ENCODE measurements around the gene POLE. TPM values are rescaled to one million over a fixed set of nuclear protein-coding genes. Genes with fewer than 3 reads are reported as not detected.

POLE gene
- total RNA-seq, 3 donors from 2014 or later (not counting 1 experiment from before 2014, with no cell fraction given): 58.7 to 66.0 (median 65.0) TPM

GRCh38 chr12:132584429-132584828 is 102.7 kb downstream of the POLE start:
- peaks cover 5% of the 10 kb centered on the region for H3K36me3 ChIP-seq (ENCODE audit: control insufficient read depth, insufficient read depth, low read length)
- H3K4me1 ChIP-seq (ENCODE audit: control insufficient read depth, insufficient read depth, low read length): no peaks in the 10 kb centered on the region
- no peak for TF ChIP-seq CTCF (IDR thresholded peaks at IDR 0.05)
- Mint-ChIP-seq H3K4me1 (no peaks in the 10 kb centered on the region), H3K36me3 (no peaks in the 10 kb centered on the region), H3K27me3 (ENCODE audit: low read depth in 2 of 2) (no peaks in the 10 kb centered on the region), H3K4me3 (no peak overlapping the region), H3K9me3 (no peaks in the 10 kb centered on the region), H3K27ac (no peak overlapping the region)
- ATAC-seq (no peak), DNase-seq (no peak)
- no peak overlapping the region for H3K27ac ChIP-seq (ENCODE audit: low read length)
- no peaks in the 10 kb centered on the region for H3K9me3 ChIP-seq (ENCODE audit: control insufficient read depth, insufficient read depth, low read length)
- no peak overlapping the region for H3K4me3 ChIP-seq (ENCODE audit: low read length)
- intact Hi-C loops (cut with micrococcal nuclease): no loop called here
- 93% methylated on average over 14 of the region's 14 CpGs for WGBS (ENCODE audit: insufficient coverage)
- H3K27me3 ChIP-seq (ENCODE audit: control insufficient read depth, insufficient read depth, low read length): no peaks in the 10 kb centered on the region

GRCh38 chr12:132583736-132584135 is 103.4 kb downstream of the POLE start:
- DNase-seq (no peak), ATAC-seq (no peak)
- Mint-ChIP-seq H3K27me3 (ENCODE audit: low read depth in 2 of 2) (no peaks in the 10 kb centered on the region), H3K36me3 (no peaks in the 10 kb centered on the region), H3K9me3 (no peaks in the 10 kb centered on the region), H3K27ac (no peak overlapping the region), H3K4me1 (no peaks in the 10 kb centered on the region), H3K4me3 (no peak overlapping the region)
- Histone ChIP-seq H3K4me3 (ENCODE audit: low read length) (no peak overlapping the region), H3K27ac (ENCODE audit: low read length) (no peak overlapping the region), H3K4me1 (ENCODE audit: control insufficient read depth, insufficient read depth, low read length) (no peaks in the 10 kb centered on the region), H3K27me3 (ENCODE audit: control insufficient read depth, insufficient read depth, low read length) (no peaks in the 10 kb centered on the region), H3K36me3 (ENCODE audit: control insufficient read depth, insufficient read depth, low read length) (peaks cover 5% of the 10 kb centered on the region), H3K9me3 (ENCODE audit: control insufficient read depth, insufficient read depth, low read length) (no peaks in the 10 kb centered on the region)
- intact Hi-C loops (cut with micrococcal nuclease): no loop called here
- TF ChIP-seq CTCF (IDR thresholded peaks at IDR 0.05): no peak
- 94% methylated on average over 27 of the region's 29 CpGs for WGBS (ENCODE audit: insufficient coverage)

GRCh38 chr12:132583411-132583710 is 103.8 kb downstream of the POLE start:
- H3K36me3 ChIP-seq (ENCODE audit: control insufficient read depth, insufficient read depth, low read length): peaks cover 8% of the 10 kb centered on the region
- no peaks in the 10 kb centered on the region for H3K4me1 Mint-ChIP-seq
- no peaks in the 10 kb centered on the region for H3K27me3 Mint-ChIP-seq (ENCODE audit: low read depth in 2 of 2)
- H3K4me1 ChIP-seq (ENCODE audit: control insufficient read depth, insufficient read depth, low read length): no peaks in the 10 kb centered on the region
- H3K27me3 ChIP-seq (ENCODE audit: control insufficient read depth, insufficient read depth, low read length): no peaks in the 10 kb centered on the region
- DNase-seq: no peak
- no peak overlapping the region for H3K4me3 Mint-ChIP-seq
- H3K4me3 ChIP-seq (ENCODE audit: low read length): no peak overlapping the region
- no peaks in the 10 kb centered on the region for H3K9me3 ChIP-seq (ENCODE audit: control insufficient read depth, insufficient read depth, low read length)
- H3K9me3 Mint-ChIP-seq: no peaks in the 10 kb centered on the region
- intact Hi-C loops (cut with micrococcal nuclease): no loop called here
- WGBS (ENCODE audit: insufficient coverage): 95% methylated on average over 50 of the region's 50 CpGs
- H3K27ac Mint-ChIP-seq: no peak overlapping the region
- no peaks in the 10 kb centered on the region for H3K36me3 Mint-ChIP-seq
- no peak for TF ChIP-seq CTCF (IDR thresholded peaks at IDR 0.05)
- ATAC-seq: no peak
- H3K27ac ChIP-seq (ENCODE audit: low read length): no peak overlapping the region

- H3K4me1 Mint-ChIP-seq: no peaks in the 10 kb centered on the region
- no peaks in the 10 kb centered on the region for H3K9me3 Mint-ChIP-seq
- H3K9me3 ChIP-seq (ENCODE audit: control insufficient read depth, insufficient read depth, low read length): no peaks in the 10 kb centered on the region
- H3K27me3 ChIP-seq (ENCODE audit: control insufficient read depth, insufficient read depth, low read length): no peaks in the 10 kb centered on the region
- H3K4me3 ChIP-seq (ENCODE audit: low read length): no peak overlapping the region
- WGBS (ENCODE audit: insufficient coverage): 97% methylated on average over 89 of the region's 89 CpGs
- intact Hi-C loops (cut with micrococcal nuclease): no loop called here
- no peaks in the 10 kb centered on the region for H3K36me3 Mint-ChIP-seq
- peaks cover 13% of the 10 kb centered on the region for H3K36me3 ChIP-seq (ENCODE audit: control insufficient read depth, insufficient read depth, low read length)
- no peaks in the 10 kb centered on the region for H3K27me3 Mint-ChIP-seq (ENCODE audit: low read depth in 2 of 2)
- ATAC-seq: no peak
- H3K27ac ChIP-seq (ENCODE audit: low read length): no peak overlapping the region
- TF ChIP-seq CTCF (IDR thresholded peaks at IDR 0.05): no peak
- H3K27ac Mint-ChIP-seq: no peak overlapping the region
- no peaks in the 10 kb centered on the region for H3K4me1 ChIP-seq (ENCODE audit: control insufficient read depth, insufficient read depth, low read length)
- DNase-seq: no peak
- H3K4me3 Mint-ChIP-seq: no peak overlapping the region
Observed at GRCh38 chr12:132582582-132583410, 104.3 kb downstream of the POLE start.
